Skin of body (tissue), 2 donors: ENCODE results near the gene CYP4F3. TPM values are rescaled to one million over a fixed set of nuclear protein-coding genes. Genes with fewer than 3 reads are reported as not detected.
"Not testable (repeated sequence)": the region's sequence is repeated elsewhere in the genome, so short reads cannot be mapped to it uniquely, and the experiment has no call there.

Source experiments
- DNase-seq: peaks from one replicate; lab custom pipeline; 2025; lab: John Stamatoyannopoulos, UW
- total RNA-seq: library from RNA; depleted of rRNA; stranded (reverse); fragments of >200 nt; gene quantifications from one replicate; pipeline ENCODE4 v1.2.3, GENCODE V29; 2014

CYP4F3 gene
- total RNA-seq, 1 donor from 2014 or later = 2.7 TPM

- DNase-seq = no peak
These were observed 26.2 kb downstream of the CYP4F3 start for GRCh38 chr19:15666883-15667282.

DNA sequence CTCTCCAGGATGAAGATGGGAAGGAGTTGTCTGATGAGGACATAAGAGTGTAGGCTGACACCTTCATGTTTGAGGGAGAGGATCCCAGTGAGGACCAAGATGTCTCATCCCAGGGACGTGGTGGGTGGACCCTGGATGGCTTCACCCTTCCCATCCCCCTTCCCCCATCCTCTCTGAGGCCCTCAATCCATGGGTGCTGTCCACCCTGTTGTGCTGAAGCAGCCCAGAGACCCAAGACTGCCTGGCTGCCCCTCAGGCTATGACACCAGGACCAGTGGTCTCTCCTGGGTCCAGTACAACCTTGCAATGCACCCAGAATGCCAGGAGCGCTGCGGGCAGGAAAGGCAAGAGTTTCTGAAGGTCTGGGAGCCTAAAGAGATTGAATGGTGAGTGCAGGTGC is 28.7 kb downstream of the CYP4F3 start:
- DNase-seq = no peak

DNA sequence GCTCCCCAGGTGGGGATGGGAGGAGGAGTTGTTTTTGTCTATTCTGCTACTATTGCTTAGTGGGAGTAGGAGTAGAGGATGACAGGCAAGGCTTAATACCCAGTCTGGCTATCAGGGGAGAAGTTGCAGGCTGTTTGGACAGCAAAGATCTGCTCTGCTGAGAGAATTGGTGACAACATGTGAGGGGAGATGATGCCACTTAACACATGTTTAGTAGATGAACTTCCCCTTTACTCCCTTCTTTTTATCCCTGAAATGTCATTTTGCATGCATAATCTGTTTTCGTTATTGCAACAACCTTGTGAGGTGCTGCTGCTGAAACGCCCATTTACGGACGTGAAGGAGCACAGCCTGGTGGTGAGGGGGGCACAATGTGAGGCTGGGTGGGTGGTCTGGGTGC is 29.2 kb downstream of the CYP4F3 start:
- no peak for DNase-seq

- no peak for DNase-seq
These were observed 30.6 kb downstream of the CYP4F3 start for GRCh38 chr19:15671237-15671821.

DNA sequence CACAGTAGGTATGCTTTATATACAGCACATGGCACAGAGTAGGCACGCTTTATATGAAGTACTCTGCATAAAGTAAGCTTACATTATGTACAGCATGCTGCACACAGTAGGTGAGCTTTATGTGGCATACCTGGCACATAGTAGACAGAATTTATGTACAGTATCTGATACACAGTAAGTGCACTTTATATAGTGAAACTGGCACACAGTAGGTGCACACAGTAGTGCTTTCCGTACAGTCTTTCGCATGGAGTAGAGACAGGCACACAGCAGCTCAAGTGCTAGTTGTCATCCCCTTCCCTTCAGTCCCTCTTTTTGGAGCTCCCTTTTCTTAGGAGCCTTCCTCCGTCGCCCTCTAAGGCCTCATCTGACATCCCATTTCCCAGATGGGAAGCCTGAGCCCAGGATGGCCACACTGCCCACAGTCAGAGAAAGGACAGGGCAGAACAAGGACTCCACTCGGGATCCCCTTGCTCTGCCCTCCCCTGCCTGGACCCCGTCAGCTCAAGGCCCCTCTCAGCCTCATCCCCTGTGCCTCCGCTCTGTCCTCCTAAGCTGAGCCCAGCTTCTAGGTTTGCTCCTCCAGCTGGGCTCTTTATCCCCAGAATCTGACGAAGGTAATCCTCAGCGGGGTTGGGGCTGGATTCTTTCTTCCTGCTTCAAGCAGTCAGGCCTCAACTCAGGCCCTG is 31.3 kb downstream of the CYP4F3 start:
- DNase-seq = no peak

- peak; percentile 69 for DNase-seq
These were observed 32.0 kb downstream of the CYP4F3 start, which contains the start of gene CYP4F12 for GRCh38 chr19:15672580-15673175. CYP4F12 (plus strand) TSS chr19:15673087; CDS start chr19:15673530, 443 bp downstream.

DNA sequence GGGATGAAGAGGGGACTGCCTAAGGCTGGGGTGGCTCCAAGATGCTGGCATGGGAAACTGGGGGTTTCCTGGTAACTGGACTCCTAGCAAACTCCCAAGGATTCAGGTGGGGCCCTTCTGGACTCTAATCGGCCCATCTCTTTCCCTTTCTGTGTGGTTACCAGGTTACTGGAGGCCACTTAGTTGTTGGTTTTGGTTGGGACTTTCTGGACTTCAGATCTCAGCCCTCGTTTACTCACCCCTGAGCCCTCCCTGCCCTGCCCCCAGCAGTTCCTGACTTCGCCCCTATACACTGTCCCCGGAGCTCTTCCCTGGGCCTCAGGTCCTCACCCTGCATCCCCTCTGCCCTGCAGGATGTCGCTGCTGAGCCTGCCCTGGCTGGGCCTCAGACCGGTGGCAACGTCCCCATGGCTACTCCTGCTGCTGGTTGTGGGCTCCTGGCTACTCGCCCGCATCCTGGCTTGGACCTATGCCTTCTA is 32.5 kb downstream of the CYP4F3 start:
- no peak for DNase-seq

DNA sequence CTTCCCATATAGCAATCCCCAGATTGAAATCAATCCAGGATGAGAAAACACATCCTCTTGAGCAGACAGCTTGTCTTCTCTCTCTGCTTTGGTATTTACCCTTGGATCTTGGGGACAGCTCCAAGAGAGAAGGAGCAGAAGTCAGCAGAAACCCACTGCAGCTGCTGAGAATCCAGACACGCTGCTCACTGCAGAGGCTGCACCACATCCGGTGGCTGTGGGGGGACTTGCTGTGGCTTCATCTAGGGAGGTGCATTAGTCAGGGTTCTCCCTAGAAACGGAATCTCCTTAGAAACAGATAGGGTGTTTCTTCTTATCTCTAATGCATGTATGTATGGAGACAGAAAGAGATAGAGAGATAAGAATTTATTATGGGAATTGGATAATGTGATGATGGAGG is 34.9 kb downstream of the CYP4F3 start:
- no peak for DNase-seq

- no peak for DNase-seq
These were observed 38.4 kb downstream of the CYP4F3 start for GRCh38 chr19:15679089-15679488.

DNA sequence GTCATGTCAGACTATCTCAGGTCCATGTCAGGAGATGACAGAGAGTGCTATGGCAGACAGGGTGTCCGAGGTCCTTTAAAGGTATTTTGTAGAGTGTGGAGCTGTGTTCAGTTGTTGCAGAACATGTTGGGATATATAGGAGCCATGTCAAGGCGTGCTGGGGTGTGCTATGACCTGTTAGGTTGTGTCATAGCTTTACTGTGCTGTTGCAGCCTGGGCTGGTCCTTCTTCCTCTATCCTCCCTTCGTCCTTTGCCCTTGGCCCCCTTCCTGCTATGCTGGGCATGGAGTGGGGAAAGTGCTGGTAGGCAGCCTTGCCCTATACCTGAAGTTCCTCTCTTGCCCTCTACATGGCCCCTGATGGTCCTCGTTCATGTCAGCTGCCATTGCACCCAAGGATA is 39.2 kb downstream of the CYP4F3 start:
- DNase-seq = not testable (repeated sequence)

- no peak for DNase-seq
These were observed 40.0 kb downstream of the CYP4F3 start for GRCh38 chr19:15680478-15681322.

GRCh38 chr19:15683411-15683810 is 42.7 kb downstream of the CYP4F3 start:
- DNase-seq = no peak

- DNase-seq = no peak
These were observed 44.1 kb downstream of the CYP4F3 start for GRCh38 chr19:15684828-15685227.

- no peak for DNase-seq
These were observed 56.0 kb downstream of the CYP4F3 start for GRCh38 chr19:15696654-15697194.

DNA sequence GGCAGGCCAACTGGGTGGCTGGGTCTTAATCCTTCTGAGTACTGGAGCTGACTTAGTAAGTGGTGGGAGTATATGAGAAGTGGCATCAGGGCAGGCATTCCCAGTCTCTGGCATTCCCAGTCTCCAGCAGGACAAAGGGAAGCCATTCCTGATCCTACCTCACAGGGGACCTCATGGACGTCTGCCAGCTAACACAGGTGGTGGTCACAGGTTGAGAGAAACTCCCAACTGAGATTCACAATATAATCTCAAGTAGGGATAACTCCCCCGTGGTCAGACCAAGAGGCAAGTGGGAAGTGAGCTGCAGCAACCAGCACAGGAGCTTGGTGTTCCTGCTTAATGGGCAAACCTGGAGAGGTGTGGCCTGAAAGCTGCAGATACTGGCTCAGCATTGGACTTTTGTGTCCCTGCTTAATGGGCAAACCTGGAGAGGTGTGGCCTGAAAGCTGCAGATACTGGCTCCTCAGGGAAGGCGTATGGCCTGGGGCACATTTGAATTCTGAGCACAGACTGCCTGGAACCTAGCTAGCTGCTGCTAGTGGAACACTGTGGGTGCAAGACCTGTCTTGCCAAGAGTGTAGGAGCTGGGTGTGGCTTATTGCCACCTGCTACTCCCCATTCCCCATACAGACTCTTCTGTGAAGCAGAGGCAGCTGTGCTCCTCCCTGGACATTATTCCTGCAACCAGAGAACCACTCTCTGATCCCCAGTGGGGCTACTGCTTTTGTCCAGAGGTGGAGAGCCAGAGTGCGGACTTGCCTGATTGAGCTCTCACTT is 61.2 kb downstream of the CYP4F3 start:
- no peak for DNase-seq

- DNase-seq = peak; percentile 51
These were observed 61.8 kb downstream of the CYP4F3 start for GRCh38 chr19:15702534-15702930.
